Measurements from ENCODE around the gene CDR2.
"Not testable (repeated sequence)": the region's sequence is repeated elsewhere in the genome, so short reads cannot be mapped to it uniquely, and the experiment has no call there.

The CDR2 gene

DNA sequence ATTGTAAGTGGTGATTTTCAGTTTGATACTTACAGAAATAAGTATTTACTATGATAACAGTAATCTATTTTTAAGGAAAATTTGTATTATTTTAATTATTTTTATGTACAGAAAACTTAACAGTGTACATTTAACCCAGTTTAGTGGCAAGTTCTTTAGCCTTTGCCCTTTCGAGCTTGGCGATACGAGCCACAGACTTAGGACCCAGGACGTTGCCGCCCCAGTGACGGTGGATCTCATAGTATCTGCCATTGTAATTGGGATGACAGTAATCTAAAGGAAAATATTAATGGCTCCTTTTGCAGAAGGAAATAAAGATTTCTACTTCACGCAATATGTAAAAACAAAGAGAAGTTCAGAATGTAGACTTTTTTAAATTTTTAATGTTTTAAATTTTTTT lies 5.2 kb upstream of the CDR2 start:
- FAIRE-seq (no peak), DNase-seq (ENCODE audit: extremely low spot score, insufficient read length, low read depth) (no peak)

DNA sequence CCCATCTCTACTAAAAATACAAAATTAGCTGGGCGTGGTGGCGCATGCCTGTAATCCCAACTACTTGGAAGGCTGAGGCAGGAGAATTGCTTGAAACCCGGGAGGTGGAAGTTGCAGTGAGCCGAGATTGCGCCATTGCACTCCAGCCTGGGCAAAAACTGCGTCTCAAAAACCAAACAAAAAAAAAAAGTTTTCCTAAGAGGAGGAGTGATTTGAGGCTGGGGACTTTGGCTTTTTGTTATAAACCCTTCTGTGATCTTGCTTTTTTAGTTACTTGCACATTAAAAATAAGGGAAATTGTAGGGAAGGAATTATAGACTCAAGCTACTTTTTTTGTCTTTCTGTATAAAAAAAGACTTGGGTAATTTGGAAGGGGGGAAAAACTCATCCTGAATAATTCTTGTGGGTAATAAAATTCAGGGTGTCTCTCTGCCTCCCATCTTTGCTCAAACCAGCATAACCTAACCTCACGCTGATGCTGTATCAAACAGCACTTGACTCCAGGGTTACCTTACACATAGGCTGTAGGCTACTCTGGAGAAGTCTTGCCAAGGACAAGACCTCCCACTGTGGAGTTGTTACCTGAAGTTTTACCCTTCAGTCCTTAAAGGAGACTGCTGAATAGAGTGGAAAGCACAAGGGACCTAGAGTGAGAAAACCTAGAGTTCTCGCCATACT lies 1.7 kb upstream of the CDR2 start:
- DNase-seq (ENCODE audit: extremely low spot score, insufficient read length, low read depth) = no peak
- no peak for FAIRE-seq

DNA sequence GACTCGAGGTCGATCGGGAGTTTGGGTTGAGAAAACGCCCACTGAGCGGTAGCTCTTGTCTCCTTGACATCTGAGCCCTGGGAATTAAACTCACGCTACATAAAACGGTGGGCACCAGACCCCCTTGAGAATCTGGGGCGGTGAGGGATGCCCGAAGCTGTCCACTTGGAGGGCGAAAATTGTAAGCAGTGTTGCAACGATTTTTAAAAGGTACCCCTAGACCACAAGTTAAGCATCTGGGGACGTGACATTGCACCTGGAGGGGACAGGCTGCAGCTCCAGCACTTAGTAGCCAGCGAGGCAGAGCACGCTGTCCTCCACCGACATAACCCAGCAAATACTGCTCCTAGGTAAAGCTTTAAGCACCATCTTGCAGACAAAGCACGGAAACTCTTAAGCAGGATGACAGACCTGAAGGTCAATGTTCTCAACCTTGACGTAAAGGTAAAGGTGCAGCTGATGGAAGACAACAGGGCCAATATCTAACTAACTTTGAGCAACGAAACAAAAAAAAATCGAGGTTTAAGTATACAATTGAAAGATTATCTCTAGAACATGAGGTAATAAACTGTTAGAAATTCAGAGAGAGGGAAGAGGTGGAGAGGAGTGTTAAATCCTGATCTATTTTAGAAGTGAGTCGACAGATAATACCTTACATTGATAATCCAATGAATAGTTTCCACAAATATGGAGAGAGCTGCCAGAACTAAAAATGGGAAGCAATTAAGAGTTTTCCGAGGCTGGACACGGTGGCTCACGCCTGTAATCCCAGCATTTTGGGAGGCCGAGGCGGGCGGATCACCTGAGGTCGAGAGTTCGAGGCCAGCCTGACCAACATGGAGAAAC lies 921 bp upstream of the CDR2 start:
- FAIRE-seq (no peak), DNase-seq (ENCODE audit: extremely low spot score, insufficient read length, low read depth) (no peak)

DNA sequence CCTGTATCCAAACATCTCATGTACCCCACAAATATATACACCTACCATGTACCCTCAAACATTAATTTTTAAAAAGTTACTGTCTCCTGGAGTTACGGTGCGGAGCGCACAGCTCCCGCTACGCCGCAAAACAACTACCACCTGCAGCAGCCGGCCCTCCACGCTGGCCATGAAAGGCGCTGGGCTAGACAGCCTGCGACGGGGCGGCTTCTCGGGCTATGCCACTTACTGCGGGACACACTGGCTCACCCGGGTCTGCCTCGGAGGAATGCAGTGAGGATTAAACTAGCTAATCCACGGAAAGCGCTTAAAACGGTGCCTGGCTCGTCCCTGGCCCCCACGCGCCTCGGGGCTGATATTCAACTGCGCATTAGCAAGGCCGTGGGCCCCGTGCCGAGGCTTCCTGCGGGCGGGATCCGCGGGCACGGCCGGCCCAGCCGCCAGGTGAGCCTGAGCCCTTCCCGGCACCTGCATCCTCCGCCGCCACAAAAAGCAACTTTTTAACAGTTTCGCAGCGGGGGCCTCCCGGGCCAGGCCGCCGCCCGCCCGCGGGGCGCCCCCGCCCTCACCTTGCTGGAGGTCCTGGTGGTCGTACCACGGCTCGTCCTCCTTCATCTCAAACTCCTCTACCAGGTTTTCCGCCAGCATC lies 633 bp downstream of the CDR2 start:
- FAIRE-seq = no peak
- DNase-seq (ENCODE audit: extremely low spot score, insufficient read length, low read depth) = no peak

DNA sequence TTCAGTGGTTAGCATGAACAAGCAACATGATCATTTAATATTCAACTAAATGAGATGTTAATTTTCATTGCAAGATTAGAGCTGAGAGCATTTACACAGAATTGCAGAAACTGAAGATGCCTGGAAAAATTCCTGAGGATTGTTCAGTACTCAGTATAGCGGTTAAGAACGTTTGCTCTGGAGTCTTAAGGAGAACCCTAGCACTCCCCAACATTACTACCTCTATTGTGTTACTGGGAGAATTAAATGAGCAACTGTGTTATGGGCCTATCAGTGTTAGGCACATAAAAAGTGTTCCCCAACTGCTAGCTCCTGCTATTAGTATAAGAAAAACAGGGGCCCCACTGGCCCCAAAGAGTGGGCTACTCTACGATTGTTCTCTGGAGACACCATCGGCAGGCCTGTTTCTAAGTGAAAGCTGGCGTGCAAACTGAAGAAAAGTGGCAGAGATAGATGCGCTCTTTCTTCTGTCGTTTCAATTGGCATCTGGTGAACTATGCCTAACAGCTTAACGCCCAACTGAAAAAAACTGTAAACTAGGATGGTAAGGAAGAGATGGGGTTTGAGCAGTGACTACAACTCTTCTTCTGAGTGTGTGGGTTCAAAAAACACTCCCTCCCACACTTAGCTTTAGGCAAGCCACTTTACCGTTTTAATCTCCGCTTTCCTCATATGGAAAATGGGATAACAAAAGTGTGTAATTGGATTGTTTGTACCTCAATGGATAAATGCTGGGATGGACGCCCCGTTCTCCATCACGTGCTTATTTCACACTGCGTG lies 1.3 kb downstream of the CDR2 start:
- no peak for DNase-seq (ENCODE audit: extremely low spot score, insufficient read length, low read depth)
- FAIRE-seq = no peak

DNA sequence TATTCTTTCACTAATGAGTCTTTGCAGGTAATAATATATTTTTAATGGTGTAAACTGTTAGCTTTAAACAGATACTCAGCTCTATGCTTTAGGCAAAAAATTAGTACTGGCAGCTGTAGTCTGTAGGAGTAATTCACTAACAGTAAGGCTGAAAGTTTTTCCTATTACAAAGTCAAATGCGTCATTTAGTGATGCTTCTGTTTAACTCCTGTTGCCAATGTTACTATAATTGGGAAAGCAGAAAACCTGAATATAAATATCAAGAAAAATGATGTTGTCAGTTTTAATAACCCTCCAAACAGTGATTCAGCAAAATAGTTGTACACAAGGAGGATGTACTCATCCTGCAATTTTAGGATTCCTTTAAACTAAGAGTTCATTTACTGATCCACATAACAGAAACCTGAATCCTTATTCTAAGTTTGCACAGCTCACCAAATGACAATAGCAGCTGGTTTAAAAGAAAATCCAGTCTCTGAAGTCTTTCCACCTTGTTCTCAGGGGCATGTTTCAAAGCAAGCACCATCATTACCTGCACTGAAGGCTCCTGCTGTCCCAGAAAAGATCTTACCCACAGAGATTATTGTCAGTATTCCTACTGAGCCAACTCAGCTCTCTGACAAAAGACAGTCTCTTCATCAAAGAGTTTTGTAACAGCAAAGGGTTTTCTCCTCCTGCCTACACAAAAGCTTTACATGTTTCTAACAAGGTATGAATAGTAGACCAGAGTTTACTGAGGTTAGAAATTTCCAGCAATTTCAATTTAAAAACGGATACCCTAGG lies 4.2 kb downstream of the CDR2 start:
- no peak for FAIRE-seq
- no peak for DNase-seq (ENCODE audit: extremely low spot score, insufficient read length, low read depth)

DNA sequence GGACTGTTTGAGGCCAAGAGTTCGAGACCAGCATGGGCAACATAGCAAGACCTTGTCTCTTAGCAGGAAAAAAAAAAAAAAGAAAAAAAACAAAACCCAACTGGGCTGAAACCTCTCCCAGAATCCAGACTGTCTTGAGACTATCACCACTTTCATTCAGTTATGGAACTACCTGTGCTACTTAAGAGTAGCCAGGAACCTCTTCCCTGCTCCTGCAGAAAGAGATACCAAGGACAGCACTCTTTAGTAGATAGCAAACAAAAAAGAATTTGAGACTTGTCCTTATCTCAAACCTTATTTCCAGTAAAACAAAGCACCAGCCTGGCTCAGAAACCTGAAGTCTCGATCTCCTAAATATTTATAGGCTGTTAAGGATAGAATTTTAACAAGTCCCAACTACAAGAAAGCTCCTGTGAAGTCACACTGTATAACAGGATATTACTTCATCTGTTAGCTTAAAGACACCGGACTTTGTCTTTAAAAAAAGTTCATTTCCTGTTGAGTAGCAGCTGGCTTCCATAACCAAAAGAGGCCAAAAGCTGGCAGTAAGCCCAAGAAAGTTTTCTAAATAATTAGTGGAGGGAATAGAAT lies 5.1 kb downstream of the CDR2 start:
- no peak for FAIRE-seq
- DNase-seq (ENCODE audit: extremely low spot score, insufficient read length, low read depth) = no peak

DNA sequence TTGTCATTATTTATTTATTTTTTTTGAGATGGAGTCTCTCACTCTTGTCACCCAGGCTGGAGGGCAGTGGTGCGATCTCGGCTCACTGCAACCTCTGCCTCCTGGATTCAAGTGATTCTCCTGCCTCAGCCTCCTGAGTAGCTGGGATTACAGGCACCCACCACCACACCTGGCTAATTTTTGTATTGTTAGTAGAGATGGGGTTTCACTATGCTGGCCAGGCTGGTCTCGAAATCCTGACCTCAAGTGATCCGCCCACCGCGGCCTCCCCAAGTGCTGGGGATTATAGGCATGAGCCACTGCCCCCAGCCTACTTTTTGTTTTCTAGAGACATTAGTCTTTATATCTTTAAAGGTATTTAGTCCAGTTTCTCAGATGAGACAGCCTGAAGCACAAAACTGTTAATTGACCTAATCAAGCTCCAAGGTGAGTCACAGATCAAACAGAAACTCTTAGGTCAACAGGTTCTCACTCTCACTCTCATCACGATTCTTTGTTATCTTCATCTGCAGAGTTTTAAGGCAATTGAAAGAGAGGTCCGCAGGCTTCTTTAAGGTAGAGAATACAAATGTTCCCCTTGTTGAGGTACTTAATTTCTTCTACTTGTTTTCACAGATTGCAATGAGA lies 6.1 kb downstream of the CDR2 start:
- FAIRE-seq; DNase-seq (ENCODE audit: extremely low spot score, insufficient read length, low read depth): not testable (repeated sequence)

DNA sequence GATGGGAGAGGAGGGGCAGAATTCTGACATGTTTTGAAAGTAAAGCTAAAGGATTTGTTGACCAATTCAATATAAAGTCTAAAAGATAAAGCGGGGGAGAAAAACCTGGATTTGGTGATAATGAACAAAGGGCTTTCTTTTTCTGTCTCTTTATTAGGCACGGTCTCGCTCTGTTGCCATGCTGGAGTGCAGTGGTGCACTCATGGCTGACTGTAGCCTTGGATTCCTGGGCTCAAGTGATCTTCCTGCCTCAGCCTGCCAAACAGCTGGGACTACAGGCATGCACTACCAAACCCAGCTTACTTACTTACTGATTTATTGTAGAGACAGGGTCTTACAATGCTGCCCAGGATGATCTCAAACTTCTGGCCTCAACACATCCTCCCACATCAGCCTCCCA lies 7.5 kb downstream of the CDR2 start:
- DNase-seq (ENCODE audit: extremely low spot score, insufficient read length, low read depth) (no peak), FAIRE-seq (no peak)

DNA sequence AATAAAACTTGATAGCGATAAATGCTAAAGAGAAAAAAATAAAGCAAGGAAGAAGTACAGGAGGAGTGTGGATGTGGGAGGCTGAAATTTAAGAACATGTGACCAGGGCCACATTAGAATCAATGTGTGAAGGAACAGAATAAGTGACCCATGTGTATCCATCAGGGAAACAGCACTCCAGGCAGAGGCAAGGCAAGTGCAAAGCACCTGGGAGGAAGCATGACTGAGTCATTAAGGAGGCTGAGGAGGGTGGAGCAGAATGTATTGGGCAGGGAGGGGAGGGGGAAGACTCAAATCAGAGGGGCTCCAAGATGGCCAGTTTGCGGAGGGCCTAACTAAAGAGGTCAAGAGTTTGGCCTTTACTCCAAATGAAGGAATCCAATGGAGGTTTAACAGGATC lies 8.0 kb downstream of the CDR2 start:
- no peak for DNase-seq (ENCODE audit: extremely low spot score, insufficient read length, low read depth)
- no peak for FAIRE-seq

DNA sequence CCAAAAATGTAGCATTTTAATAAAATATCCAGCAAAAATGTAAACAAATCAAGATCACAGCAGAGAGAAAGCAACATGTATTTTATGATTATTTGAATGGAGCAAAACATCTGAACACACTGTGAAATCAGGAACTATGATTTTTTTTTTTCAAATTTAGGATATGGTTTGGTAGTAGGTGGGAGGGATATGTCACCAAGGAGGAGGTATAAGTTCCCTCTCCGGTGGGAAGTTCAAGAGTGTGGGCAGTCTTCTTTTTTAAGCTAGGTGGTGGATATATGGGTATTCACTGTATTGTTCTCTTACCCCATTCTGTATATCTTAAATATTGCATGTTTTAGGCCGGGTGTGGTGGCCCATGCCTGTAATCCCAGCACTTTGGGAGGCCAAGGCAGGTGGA lies 10.2 kb downstream of the CDR2 start:
- no peak for DNase-seq (ENCODE audit: extremely low spot score, insufficient read length, low read depth)
- no peak for FAIRE-seq

DNA sequence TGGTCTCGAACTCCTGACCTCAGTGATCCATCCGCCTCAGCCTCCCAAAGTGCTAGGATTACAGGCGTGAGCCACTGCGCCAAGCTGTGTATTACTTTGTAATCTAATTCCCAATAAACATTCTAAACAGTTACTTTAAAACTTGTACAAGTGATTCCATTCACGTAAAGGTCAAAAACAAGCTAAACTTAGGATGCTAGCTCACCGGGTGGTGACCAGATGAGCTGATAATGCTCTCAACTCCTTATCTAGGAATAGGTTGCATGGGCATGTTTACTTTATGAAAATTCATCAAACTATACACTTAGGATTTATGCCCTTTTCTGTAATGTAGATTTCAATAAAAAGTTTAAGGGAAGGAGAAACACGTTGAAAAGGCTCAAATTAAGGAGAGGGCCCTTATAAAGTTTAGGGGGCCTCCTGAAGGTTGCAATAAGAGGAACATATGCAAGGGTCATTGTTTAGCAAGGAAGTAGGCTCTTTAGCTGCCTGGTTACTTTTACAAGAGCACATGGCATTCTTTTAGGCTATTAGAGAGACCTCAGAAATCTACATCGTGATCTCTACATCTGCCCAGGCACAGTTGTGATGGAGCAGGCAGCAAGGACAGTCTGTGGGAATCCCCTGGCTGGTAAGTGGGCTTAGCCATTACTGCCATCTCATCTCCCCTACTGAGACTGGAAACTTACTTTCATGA lies 13.3 kb downstream of the CDR2 start:
- DNase-seq (ENCODE audit: extremely low spot score, insufficient read length, low read depth) (no peak), FAIRE-seq (peak; percentile 60)

DNA sequence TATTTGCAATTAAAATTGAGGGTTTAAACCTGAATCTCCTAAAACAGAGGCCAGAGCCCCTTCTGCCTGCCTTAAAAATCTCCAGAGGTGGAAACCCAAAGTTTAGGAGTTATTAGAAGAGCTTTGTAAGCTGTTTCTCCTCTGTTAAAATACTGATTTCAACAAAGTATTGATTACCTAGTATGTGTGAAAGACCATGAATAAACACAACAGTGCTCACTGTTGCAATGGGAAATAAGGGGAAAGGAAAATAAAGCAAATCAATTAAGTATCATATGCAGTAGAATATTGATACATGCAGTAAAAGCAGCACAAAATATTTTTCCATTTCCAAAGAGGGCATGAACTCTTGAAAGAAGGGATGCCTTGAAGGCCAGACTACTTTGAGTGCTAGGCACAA lies 14.7 kb downstream of the CDR2 start:
- DNase-seq (ENCODE audit: extremely low spot score, insufficient read length, low read depth) (no peak), FAIRE-seq (no peak)

DNA sequence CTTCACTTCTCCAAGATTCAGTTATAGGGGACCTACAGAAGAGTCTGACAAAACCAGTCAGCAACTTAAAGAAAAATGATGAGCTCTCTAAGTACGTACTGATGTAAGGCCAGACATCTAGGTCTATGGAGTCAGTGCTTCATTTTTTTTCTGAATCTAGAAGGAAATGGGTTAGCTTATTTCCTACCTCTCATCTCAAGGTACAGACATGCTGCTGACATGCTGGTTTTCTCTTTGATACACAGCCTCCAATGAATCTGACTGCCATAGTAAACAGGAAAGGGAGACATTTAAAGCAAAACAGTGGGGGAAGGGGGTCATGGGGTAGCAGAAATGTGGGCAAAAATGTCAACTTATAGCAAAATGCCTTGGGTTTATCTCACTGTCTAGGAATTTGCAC lies 16.4 kb downstream of the CDR2 start:
- DNase-seq (ENCODE audit: extremely low spot score, insufficient read length, low read depth) (no peak), FAIRE-seq (no peak)

DNA sequence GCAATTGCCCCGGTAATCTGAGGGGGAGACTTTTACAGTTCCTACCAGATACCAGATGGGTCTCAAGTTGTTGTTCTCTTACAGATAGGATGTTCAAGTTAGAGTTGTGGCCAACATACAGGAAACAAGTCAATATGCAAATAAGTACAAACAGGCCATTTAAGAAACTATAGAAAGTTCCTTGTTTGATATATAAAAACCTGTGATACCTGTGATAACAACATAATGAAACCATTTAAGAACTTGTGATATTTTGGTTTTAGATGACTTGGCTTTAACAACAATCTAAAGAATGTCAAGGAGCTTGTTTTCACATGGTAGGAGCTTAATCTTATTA lies 16.8 kb downstream of the CDR2 start:
- FAIRE-seq (peak; percentile 91), DNase-seq (ENCODE audit: extremely low spot score, insufficient read length, low read depth) (no peak)

DNA sequence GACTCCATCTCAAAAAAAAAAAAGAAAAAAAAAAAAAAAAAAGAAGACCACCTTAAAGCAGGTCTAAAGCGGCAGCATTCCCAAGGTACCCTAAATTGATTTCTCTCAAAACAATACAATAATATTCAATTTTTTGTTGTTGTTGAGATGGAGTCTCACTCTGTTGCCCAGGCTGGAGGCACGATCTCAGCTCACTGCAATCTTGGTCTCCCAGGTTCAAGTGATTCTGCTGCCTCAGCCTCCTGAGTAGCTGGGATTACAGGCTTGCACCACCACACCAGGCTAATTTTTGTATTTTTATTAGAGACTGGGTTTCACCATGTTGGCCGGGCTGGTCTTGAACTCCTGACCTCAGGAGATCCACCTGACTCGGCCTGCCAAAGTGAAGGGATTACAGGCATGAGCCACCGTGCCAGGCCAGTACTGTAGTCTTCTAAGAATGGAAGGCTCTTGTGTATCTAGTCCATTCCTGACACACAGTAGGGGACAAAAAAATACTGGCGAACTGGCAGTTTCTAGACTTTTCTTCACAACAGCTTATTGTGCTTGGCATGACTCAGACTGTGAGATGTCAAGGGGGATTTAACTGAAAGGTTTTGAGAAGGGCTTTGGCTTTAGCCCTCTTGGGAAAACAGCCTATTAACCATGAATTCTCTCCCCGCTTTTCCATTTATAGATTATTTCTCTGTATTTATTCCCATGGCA lies 17.3 kb downstream of the CDR2 start:
- peak; percentile 15 for FAIRE-seq

DNA sequence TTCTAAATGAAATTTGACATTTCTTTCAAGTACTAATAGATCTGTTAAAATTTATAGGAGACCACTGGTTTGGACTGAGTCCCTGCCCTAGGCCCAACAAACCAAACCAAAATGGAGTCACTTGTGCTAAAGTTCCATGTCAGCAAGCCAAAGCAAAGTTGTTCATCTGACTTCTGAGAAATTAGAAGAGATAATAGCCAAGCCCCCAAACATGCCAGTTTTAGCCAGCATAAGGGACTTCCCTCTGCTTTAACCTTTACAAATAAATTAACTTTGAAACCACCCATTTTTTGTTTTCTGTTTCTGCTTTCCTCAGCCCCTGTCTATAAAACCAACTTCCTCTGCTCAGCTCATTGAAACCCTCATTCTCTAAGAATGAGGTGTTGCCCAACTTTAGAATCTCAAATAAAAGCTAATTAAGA lies 18.9 kb downstream of the CDR2 start:
- peak; percentile 75 for FAIRE-seq

More for the DNA sequence above, 17.3 kb downstream of the CDR2 start:
- DNase-seq (ENCODE audit: extremely low spot score, insufficient read length, low read depth) = no peak

More for the DNA sequence above, 18.9 kb downstream of the CDR2 start:
- DNase-seq (ENCODE audit: extremely low spot score, insufficient read length, low read depth) = no peak

All from GM18507 (cell line).